Breast epithelium (tissue), 4 donors: ENCODE measurements around the gene KRCC1. TPM values are rescaled to one million over a fixed set of nuclear protein-coding genes. Genes with fewer than 3 reads are reported as not detected.

Source experiments
- DNase-seq, 2 donors: peaks; one replicate each; pipeline ENCODE4 v3.0.0-alpha.2; 2019; ENCODE audit warnings: low spot score in 2 of 2
- H3K27ac ChIP-seq, 2 donors: fragments of 200-600 bp; sonication (generic) in 1 of 2; one replicate each; pipeline ENCODE4 v1.5.1; 2016 to 2019; ENCODE audit warnings: mild to moderate bottlenecking in 1 of 2
- H3K27me3 ChIP-seq, 2 donors: fragments of 200-600 bp; sonication (generic) in 1 of 2; one replicate each; pipeline versions ENCODE4 v1.5.1 to v1.6.0; 2017 to 2019; ENCODE audit warnings: control low read depth in 1 of 2, mild to moderate bottlenecking in 1 of 2
- H3K36me3 ChIP-seq: fragments of 200-600 bp; one replicate; pipeline ENCODE4 v1.5.1; 2019
- H3K4me1 ChIP-seq, 2 donors: fragments of 200-600 bp; sonication (generic); one replicate each; pipeline ENCODE4 v1.5.1; 2016 to 2019; ENCODE audit warnings: control low read depth in 1 of 2
- H3K4me3 ChIP-seq, 3 donors: fragments of 200-600 bp; sonication (generic); 1 replicate in 2 of 3; 2 replicates in 1 of 3; pipeline ENCODE4 v1.5.1; 2016 to 2019; ENCODE audit warnings: mild to moderate bottlenecking in 3 of 3, moderate library complexity in 2 of 3
- H3K9me3 ChIP-seq, 2 donors: fragments of 200-600 bp; sonication (generic) in 1 of 2; one replicate each; pipeline ENCODE4 v1.5.1; 2016 to 2019; ENCODE audit warnings: control low read depth in 1 of 2
- CTCF ChIP-seq, 3 donors: fragments of 450-650 bp; IDR thresholded peaks; one replicate each; pipeline ENCODE4 v1.5.1; 2016 to 2017; ENCODE audit warnings: antibody characterized with exemption in 3 of 3, mild to moderate bottlenecking in 3 of 3, moderate library complexity in 3 of 3
- POLR2A ChIP-seq: fragments of 450-650 bp; IDR thresholded peaks from one replicate; pipeline ENCODE4 v1.6.1; 2016; ENCODE audit warnings: antibody characterized with exemption, mild to moderate bottlenecking, moderate library complexity
- POLR2AphosphoS5 ChIP-seq, 3 donors: sonication (generic); formaldehyde crosslinking; IDR thresholded peaks; one replicate each; pipeline ENCODE4 v1.6.1; 2017; ENCODE audit warnings: antibody characterized with exemption in 3 of 3
- intact Hi-C: fragments of 100-400 bp; cut with DNase I; formaldehyde crosslinking; loops from one replicate; pipeline ENCODE4 v1.15.1; 2023; ENCODE audit warnings: low total_unique reads
- total RNA-seq, 3 donors: library from RNA; depleted of rRNA; stranded (reverse); fragments of >200 nt; gene quantifications; one replicate each; pipeline ENCODE4 v1.1.0, GENCODE V29; 2016

Gene KRCC1
- total RNA-seq, 3 donors from 2014 or later = 34.1 to 44.8 (median 39.2) TPM

- Histone ChIP-seq H3K27me3 (no peaks in the 10 kb centered on the region), H3K4me1 (peaks cover 4 to 10% of the 10 kb centered on the region in 2 donors), H3K4me3 (no peak overlapping the region), H3K9me3 (no peaks in the 10 kb centered on the region), H3K27ac (no peak overlapping the region), H3K36me3 (no peaks in the 10 kb centered on the region)
- TF ChIP-seq POLR2AphosphoS5 (IDR thresholded peaks at IDR 0.05) (no peak), CTCF (IDR thresholded peaks at IDR 0.05) (no peak), POLR2A (no peak)
- intact Hi-C loops = no loop called here
- no peak for DNase-seq
Measured at GRCh38 chr2:88085602-88086001, 30.0 kb upstream of the KRCC1 start.

GRCh38 chr2:88085099-88085498, 29.5 kb upstream of the KRCC1 start:
- Histone ChIP-seq H3K27me3 (no peaks in the 10 kb centered on the region), H3K27ac (no peak overlapping the region), H3K9me3 (no peaks in the 10 kb centered on the region), H3K36me3 (no peaks in the 10 kb centered on the region), H3K4me3 (no peak overlapping the region), H3K4me1 (peaks cover 4 to 10% of the 10 kb centered on the region in 2 donors)
- TF ChIP-seq CTCF (IDR thresholded peaks at IDR 0.05) (no peak), POLR2AphosphoS5 (IDR thresholded peaks at IDR 0.05) (no peak), POLR2A (no peak)
- DNase-seq = no peak
- intact Hi-C loops = no loop called here

- Histone ChIP-seq H3K4me1 (peaks cover 4 to 10% of the 10 kb centered on the region in 2 donors), H3K27ac (peak overlapping the region; percentile 90 to 94), H3K4me3 (no peak overlapping the region), H3K27me3 (no peaks in the 10 kb centered on the region), H3K36me3 (no peaks in the 10 kb centered on the region), H3K9me3 (no peaks in the 10 kb centered on the region)
- no peak for TF ChIP-seq CTCF (IDR thresholded peaks at IDR 0.05)
- peak in 1 of 3 donors; percentile 37 for TF ChIP-seq POLR2AphosphoS5 (IDR thresholded peaks at IDR 0.05)
- no peak for TF ChIP-seq POLR2A
- intact Hi-C loops = no loop called here
- DNase-seq = peak in 1 of 2 donors; percentile 40
Measured at GRCh38 chr2:88082781-88083180, 27.2 kb upstream of the KRCC1 start.

- no peaks in the 10 kb centered on the region for H3K27me3 ChIP-seq
- no peaks in the 10 kb centered on the region for H3K9me3 ChIP-seq
- H3K36me3 ChIP-seq = no peaks in the 10 kb centered on the region
- DNase-seq = no peak
- no peak for TF ChIP-seq CTCF (IDR thresholded peaks at IDR 0.05)
- no peak for TF ChIP-seq POLR2AphosphoS5 (IDR thresholded peaks at IDR 0.05)
- TF ChIP-seq POLR2A = no peak
- H3K27ac ChIP-seq = peak overlapping the region; percentile 90 to 94
- H3K4me3 ChIP-seq = no peak overlapping the region
- intact Hi-C loops = no loop called here
- H3K4me1 ChIP-seq = peaks cover 4 to 10% of the 10 kb centered on the region in 2 donors
Measured at GRCh38 chr2:88081924-88082608, 26.5 kb upstream of the KRCC1 start.

GRCh38 chr2:88080545-88080944, 25.0 kb upstream of the KRCC1 start:
- peak overlapping the region; percentile 56 to 90 for H3K27ac ChIP-seq
- H3K4me3 ChIP-seq = no peak overlapping the region
- peaks cover 4 to 10% of the 10 kb centered on the region in 2 donors for H3K4me1 ChIP-seq
- DNase-seq = no peak
- H3K36me3 ChIP-seq = no peaks in the 10 kb centered on the region
- H3K27me3 ChIP-seq = no peaks in the 10 kb centered on the region
- H3K9me3 ChIP-seq = no peaks in the 10 kb centered on the region
- no peak for TF ChIP-seq POLR2AphosphoS5 (IDR thresholded peaks at IDR 0.05)
- TF ChIP-seq CTCF (IDR thresholded peaks at IDR 0.05) = no peak
- TF ChIP-seq POLR2A = no peak
- intact Hi-C loops = no loop called here
